Motor neuron (in vitro differentiated cells): ENCODE results near the gene ZBTB7C. TPM values are rescaled to one million over a fixed set of nuclear protein-coding genes. Genes with fewer than 3 reads are reported as not detected.

Experiments used
- ATAC-seq, 8 experiments: fragments of 200-7000 bp; cut with Tn5 transposase; replicated peaks in 6 of 8; 2 replicates each; pipeline ENCODE4 v1.8.0; 2021; ENCODE audit warnings: mild to moderate bottlenecking in 8 of 8, moderate library complexity in 8 of 8
- H3K27ac ChIP-seq, 2 donors: fragments of 250-450 bp; sonication (Bioruptor Pico); 2 replicates each; pipeline ENCODE4 v1.9.0; 2021; ENCODE audit warnings: antibody characterized with exemption in 2 of 2, mild to moderate bottlenecking in 2 of 2, moderate library complexity in 1 of 2
- H3K4me1 ChIP-seq, 2 donors: fragments of 250-450 bp; sonication (Bioruptor Pico); replicated peaks in 1 of 2; 2 replicates each; pipeline ENCODE4 v1.6.1; 2021; ENCODE audit warnings: antibody characterized with exemption in 2 of 2, mild to moderate bottlenecking in 2 of 2, moderate library complexity in 1 of 2
- H3K4me3 ChIP-seq, 5 donors: fragments of 250-450 bp; sonication (Bioruptor Pico); 2 replicates each; pipeline ENCODE4 v1.9.0; 2021; ENCODE audit warnings: antibody characterized with exemption in 5 of 5, mild to moderate bottlenecking in 5 of 5, moderate library complexity in 4 of 5
- WGBS, 10 experiments: fragments of 450-650 bp; shearing (Covaris generic); methylation state at CpG; one replicate each; pipeline ENCODE4 v1.0.0; 2022; 5-methylcytosine and 5-hydroxymethylcytosine counted together
- in situ Hi-C, 9 experiments: fragments of 400-800 bp; cut with MboI; loops; one replicate each; pipeline ENCODE4 v1.15.0; 2021; ENCODE audit warnings: low sequenced_read_pairs in 9 of 9, low pct_unique_long_range_greater_than_20kb in 2 of 9; ENCODE audit not compliant: unreplicated experiment in 9 of 9
- total RNA-seq, 8 experiments: library from RNA; unstranded; fragments of 300-600 nt; gene quantifications; 2 replicates each; pipeline versions ENCODE4 v1.2.3 to v1.2.4, GENCODE V29; 2022

ZBTB7C gene
- total RNA-seq, 8 experiments from 2014 or later = 0.36 to 11.2 (median 3.8) TPM

- ATAC-seq = peak in 1 of 8 experiments; percentile 25
- in situ Hi-C loops = loop anchor here in 3 of 9 experiments (25.0 kb wide), 1 partner anchor 208 kb away; no protein-coding TSS in a partner anchor
- Histone ChIP-seq H3K27ac (no peak overlapping the region), H3K4me3 (no peak overlapping the region), H3K4me1 (peaks cover 2 to 9% of the 10 kb centered on the region in 2 donors)
- 10 to 90% (median 43%) methylated on average over 1 to 5 of the region's 8 CpGs; no CpG with 5 or more reads in 2 of the 10 experiments for WGBS, 10 experiments
Measured at GRCh38 chr18:48229552-48229981, 179.6 kb downstream of the ZBTB7C start.

DNA sequence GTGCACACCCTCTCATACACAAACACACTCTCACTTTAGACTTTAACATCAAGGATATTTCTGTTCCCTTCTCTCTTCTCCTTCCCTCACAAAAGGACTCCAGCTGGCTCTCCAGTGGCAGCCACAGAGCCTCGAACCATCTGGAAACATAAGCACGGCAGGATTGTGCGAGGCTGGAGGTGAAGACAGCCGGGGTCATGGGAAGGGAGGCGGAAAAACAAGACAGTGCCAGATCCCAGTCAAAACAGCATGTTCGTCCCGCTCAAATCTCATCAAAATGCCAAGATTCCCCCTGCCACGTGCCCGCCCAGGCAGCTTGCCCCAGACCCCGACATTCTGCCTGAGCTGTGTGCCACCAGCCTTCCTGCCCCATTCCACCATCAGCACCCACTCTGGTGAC is 180.3 kb downstream of the ZBTB7C start:
- Histone ChIP-seq H3K27ac (peak overlapping the region in 1 of 2 donors; percentile 6), H3K4me1 (peaks cover 2 to 9% of the 10 kb centered on the region in 2 donors), H3K4me3 (no peak overlapping the region)
- ATAC-seq = peak in 3 of 8 experiments; percentile 5 to 29 (median 15)
- in situ Hi-C loops = loop anchor here in 3 of 9 experiments (25.0 kb wide), 1 partner anchor 208 kb away; no protein-coding TSS in a partner anchor
- 11 to 83% (median 20%) methylated on average over 1 to 7 of the region's 10 CpGs; no CpG with 5 or more reads in 5 of the 10 experiments for WGBS, 10 experiments

GRCh38 chr18:48228301-48228715 is 180.9 kb downstream of the ZBTB7C start:
- 0% methylated on average over 1 of the region's 2 CpGs; no CpG with 5 or more reads in 9 of the 10 experiments for WGBS, 10 experiments
- in situ Hi-C loops = loop anchor here in 3 of 9 experiments (25.0 kb wide), 1 partner anchor 209 kb away; no protein-coding TSS in a partner anchor
- Histone ChIP-seq H3K4me3 (no peak overlapping the region), H3K27ac (no peak overlapping the region), H3K4me1 (peaks cover 2 to 9% of the 10 kb centered on the region in 2 donors)
- ATAC-seq = peak in 7 of 8 experiments; percentile 8 to 47 (median 35)

GRCh38 chr18:48227206-48227605 is 182.0 kb downstream of the ZBTB7C start:
- H3K4me3 ChIP-seq = no peak overlapping the region
- in situ Hi-C loops = loop anchor here in 3 of 9 experiments (25.0 kb wide), 1 partner anchor 210 kb away; no protein-coding TSS in a partner anchor
- peak in 2 of 8 experiments; percentile 10 to 42 for ATAC-seq
- 0 to 87% (median 73%) methylated on average over 2 to 5 of the region's 6 CpGs for WGBS, 10 experiments
- no peak overlapping the region for H3K27ac ChIP-seq
- H3K4me1 ChIP-seq = peaks cover 5 to 13% of the 10 kb centered on the region in 2 donors

DNA sequence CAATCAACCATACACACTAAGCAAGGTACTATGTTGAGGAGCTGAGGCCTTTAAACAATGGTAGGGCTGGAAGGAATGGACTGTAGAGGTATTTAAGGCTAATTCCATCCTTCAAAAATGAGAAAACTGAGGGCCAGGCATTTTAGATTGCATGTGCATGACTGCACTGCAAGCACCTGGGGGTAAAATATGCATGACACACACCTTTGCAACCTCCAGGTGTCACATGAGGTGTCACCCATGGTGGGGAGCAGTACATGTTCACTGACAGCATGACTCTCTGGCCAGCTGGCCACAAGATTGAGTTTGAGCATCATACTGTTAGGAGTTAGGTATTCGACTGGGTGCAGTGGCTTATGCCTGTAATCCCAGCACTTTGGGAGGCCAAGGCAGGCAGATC is 182.8 kb downstream of the ZBTB7C start:
- no peak overlapping the region for H3K27ac ChIP-seq
- no peak for ATAC-seq
- in situ Hi-C loops = loop anchor here in 3 of 9 experiments (25.0 kb wide), 1 partner anchor 211 kb away; no protein-coding TSS in a partner anchor
- H3K4me1 ChIP-seq = peaks cover 7 to 17% of the 10 kb centered on the region in 2 donors
- 60% methylated on average over 1 of the region's 1 CpG; no CpG with 5 or more reads in 9 of the 10 experiments for WGBS, 10 experiments
- no peak overlapping the region for H3K4me3 ChIP-seq

DNA sequence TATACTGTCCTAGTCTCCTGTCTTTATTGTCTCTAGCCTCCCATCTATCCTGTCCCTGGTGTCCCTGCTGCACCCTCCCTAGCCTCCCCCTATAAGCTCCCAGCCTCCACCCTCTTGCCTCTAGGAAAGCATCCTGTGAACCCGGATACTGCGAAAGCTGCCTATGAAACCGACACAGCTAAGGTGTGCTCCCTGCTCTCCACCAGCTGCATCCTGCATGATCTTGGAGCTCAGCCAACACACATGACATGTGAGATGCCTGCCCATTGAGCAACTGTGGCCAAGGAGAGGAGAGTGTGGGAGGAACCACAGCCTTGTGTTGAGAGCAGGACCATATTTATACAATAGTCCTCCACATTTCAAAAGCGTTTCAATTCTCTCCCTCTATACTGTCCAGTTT is 187.1 kb downstream of the ZBTB7C start:
- peak; percentile 54 to 94 (median 88) for ATAC-seq
- 21 to 100% (median 96%) methylated on average over 1 to 3 of the region's 4 CpGs; no CpG with 5 or more reads in 5 of the 10 experiments for WGBS, 10 experiments
- no peak overlapping the region for H3K4me3 ChIP-seq
- H3K4me1 ChIP-seq = peaks cover 5 to 14% of the 10 kb centered on the region in 2 donors
- in situ Hi-C loops = loop anchor here in 1 of 9 experiments (25.0 kb wide), 2 partner anchors 185 to 215 kb away; no protein-coding TSS in a partner anchor
- no peak overlapping the region for H3K27ac ChIP-seq

GRCh38 chr18:48219810-48220499 is 189.2 kb downstream of the ZBTB7C start:
- in situ Hi-C loops = loop anchor here in 1 of 9 experiments (25.0 kb wide), 2 partner anchors 183 to 217 kb away; no protein-coding TSS in a partner anchor

DNA sequence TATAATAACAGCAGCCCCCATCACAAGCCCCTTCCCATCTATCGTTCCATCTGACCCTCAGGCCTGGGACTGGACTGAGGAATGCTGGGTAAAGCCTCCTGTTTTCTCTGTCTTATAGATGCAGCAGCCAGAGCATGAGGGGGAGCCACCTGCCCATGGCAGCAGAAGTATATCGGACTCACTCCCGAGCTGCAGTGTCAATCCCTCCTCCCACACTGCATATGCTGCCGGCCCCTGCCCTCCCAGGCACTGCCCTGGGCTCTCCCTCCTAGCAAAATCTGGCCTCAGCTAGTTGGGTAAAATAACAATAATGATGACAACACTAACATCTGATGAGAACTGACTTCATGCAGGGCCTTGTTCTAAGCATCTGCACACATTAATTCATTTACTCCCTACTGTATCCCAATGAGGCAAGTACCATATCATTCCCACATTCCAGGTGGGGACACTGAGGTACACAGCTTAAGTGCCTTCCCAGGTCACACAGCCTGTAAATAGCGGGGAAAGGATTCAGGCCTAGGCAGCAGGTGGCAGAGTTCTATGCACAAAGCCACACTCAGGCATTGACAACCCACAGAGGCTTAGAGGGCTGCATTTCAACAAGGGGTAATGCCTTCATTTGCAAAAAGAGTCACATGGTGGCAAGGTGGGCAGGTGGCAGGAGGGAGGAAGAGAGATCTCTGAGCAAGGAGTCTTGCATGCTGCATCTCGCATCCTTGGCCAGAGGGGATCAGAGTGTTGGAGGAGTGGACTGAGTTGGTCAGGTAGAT is 190.0 kb downstream of the ZBTB7C start:
- peak in 5 of 8 experiments; percentile 29 to 80 (median 66) for ATAC-seq
- in situ Hi-C loops = loop anchor here in 1 of 9 experiments (25.0 kb wide), 2 partner anchors 182 to 218 kb away; no protein-coding TSS in a partner anchor
- 29 to 100% (median 64%) methylated on average over 1 to 3 of the region's 6 CpGs; no CpG with 5 or more reads in 2 of the 10 experiments for WGBS, 10 experiments
- Histone ChIP-seq H3K4me1 (peaks cover 5 to 20% of the 10 kb centered on the region in 2 donors), H3K4me3 (no peak overlapping the region), H3K27ac (no peak overlapping the region)

More at GRCh38 chr18:48219810-48220499, 189.2 kb downstream of the ZBTB7C start:
- no peak overlapping the region for H3K4me3 ChIP-seq
- 0 to 100% (median 17%) methylated on average over 1 of the region's 2 CpGs; no CpG with 5 or more reads in 7 of the 10 experiments for WGBS, 10 experiments
- no peak for ATAC-seq
- H3K27ac ChIP-seq = no peak overlapping the region
- H3K4me1 ChIP-seq = peaks cover 5 to 20% of the 10 kb centered on the region in 2 donors

DNA sequence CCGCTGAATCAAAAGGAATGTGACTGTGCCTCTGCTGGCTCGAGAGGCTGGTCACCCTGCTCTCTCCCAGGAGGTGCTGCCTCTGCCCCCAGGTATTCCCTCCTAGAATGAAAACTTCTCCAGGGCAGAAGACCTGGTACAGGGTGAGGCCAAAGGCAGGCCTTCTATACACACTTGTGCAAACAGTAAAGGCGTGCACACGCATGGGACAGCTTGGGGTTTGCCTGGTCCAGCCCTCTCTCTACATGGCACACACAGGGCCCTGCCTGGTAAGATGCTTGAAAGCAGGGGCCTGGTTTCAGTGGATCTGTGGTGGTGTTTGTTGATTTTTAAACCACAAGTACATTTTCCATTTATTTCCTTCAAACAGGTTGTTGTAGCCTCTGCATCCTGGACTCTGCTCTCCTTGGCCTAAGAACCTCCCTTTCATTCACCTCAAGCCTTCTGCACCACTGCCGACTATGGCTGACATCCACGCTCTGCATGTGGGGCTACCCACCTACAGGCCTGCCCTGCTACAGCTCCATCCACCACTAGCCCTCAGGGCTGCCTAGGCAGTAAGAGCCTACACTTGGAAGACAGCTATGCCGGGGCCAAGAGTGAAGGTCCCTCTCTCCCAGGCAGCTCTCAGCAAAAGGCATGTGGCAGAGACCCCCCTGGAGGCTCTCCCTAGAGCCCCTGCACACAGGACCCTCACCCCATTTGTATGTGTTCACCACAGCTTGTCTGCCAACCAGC is 190.7 kb downstream of the ZBTB7C start:
- 80 to 100% (median 100%) methylated on average over 1 to 2 of the region's 7 CpGs; no CpG with 5 or more reads in 5 of the 10 experiments for WGBS, 10 experiments
- H3K4me1 ChIP-seq = peaks cover 5 to 20% of the 10 kb centered on the region in 2 donors
- H3K27ac ChIP-seq = no peak overlapping the region
- ATAC-seq = no peak
- in situ Hi-C loops = loop anchor here in 1 of 9 experiments (25.0 kb wide), 2 partner anchors 181 to 219 kb away; no protein-coding TSS in a partner anchor
- no peak overlapping the region for H3K4me3 ChIP-seq

GRCh38 chr18:48217258-48218250 is 191.6 kb downstream of the ZBTB7C start:
- H3K4me3 ChIP-seq = no peak overlapping the region
- in situ Hi-C loops = loop anchor here in 1 of 9 experiments (25.0 kb wide), 2 partner anchors 180 to 220 kb away; no protein-coding TSS in a partner anchor
- 65 to 100% (median 92%) methylated on average over 2 to 8 of the region's 15 CpGs; no CpG with 5 or more reads in 4 of the 10 experiments for WGBS, 10 experiments
- ATAC-seq = peak in 1 of 8 experiments; percentile 14
- H3K4me1 ChIP-seq = peaks cover 5 to 19% of the 10 kb centered on the region in 2 donors
- H3K27ac ChIP-seq = no peak overlapping the region
